ENCODE results near the gene TNK2. TPM values are rescaled to one million over a fixed set of nuclear protein-coding genes. Genes with fewer than 3 reads are reported as not detected.

The TNK2 gene
- total and polyA plus RNA-seq, 2 of the 8 experiments (the other 6 are each of a cell fraction or from before 2014, with no cell fraction given), result 10.4 to 33.9 TPM

GRCh38 chr3:195849322-195850074, 58.9 kb downstream of the TNK2 start:
- Histone ChIP-seq H3K56ac (replicated peaks; ENCODE audit: insufficient read length, low read depth, low read length) (no peak overlapping the region), H2BK5ac (ENCODE audit: low read depth, low read length) (no peak overlapping the region), H3K79me1 (ENCODE audit: low read depth, low read length) (no peaks in the 10 kb centered on the region), H4K91ac (replicated peaks; ENCODE audit: insufficient read length, low read length) (no peak overlapping the region), H4K5ac (ENCODE audit: insufficient read length, low read depth, low read length) (no peak overlapping the region), H2BK15ac (ENCODE audit: low read length) (no peak overlapping the region; the same call in 1 of the 2 replicates), H3K4me3 (ENCODE audit: extremely low read depth in 1 of 4, insufficient read depth in 2 of 4, low read depth in 3 of 4, low read length in 4 of 4) (no peak overlapping the region), H2AFZ (ENCODE audit: low read length) (no peak overlapping the region), H2BK20ac (ENCODE audit: low read length) (no peak overlapping the region), H2BK120ac (replicated peaks; ENCODE audit: low read depth, low read length) (no peak overlapping the region), H3K23me2 (ENCODE audit: low read depth, low read length) (no peaks in the 10 kb centered on the region), H3K4me1 (replicated peaks in 1 of 4; ENCODE audit: control insufficient read depth in 3 of 4, insufficient read depth in 4 of 4, low read length in 3 of 4) (no peaks in the 10 kb centered on the region; a peak in 1 of 7 replicates), H3K9me3 (ENCODE audit: insufficient read depth in 2 of 2, low read depth in 1 of 2, low read length in 1 of 2) (no peaks in the 10 kb centered on the region), H3K79me2 (ENCODE audit: control insufficient read depth in 1 of 2, insufficient read depth in 2 of 2, low read length in 2 of 2) (no peaks in the 10 kb centered on the region), H3K23ac (ENCODE audit: insufficient read length) (no peak overlapping the region), H3K36me3 (ENCODE audit: control insufficient read depth in 2 of 4, insufficient read depth in 4 of 4, low read length in 3 of 4) (no peaks in the 10 kb centered on the region), H3K18ac (ENCODE audit: extremely low read depth, low read length) (no peak overlapping the region), H4K20me1 (replicated peaks in 1 of 2; ENCODE audit: control insufficient read depth in 1 of 2, insufficient read depth in 2 of 2, low read length in 2 of 2) (no peaks in the 10 kb centered on the region), H3K27me3 (replicated peaks in 1 of 4; ENCODE audit: control insufficient read depth in 3 of 4, extremely low read depth in 1 of 4, insufficient read depth in 3 of 4, low read length in 3 of 4) (no peaks in the 10 kb centered on the region), H3K4me2 (ENCODE audit: insufficient read depth in 1 of 2, low read depth in 2 of 2, low read length in 2 of 2) (no peak overlapping the region), H2AK5ac (ENCODE audit: low read depth, low read length) (no peak overlapping the region), H4K8ac (ENCODE audit: extremely low read depth, insufficient read depth, low read length) (no peak overlapping the region), H3K27ac (ENCODE audit: low read depth, low read length) (no peak overlapping the region), H2BK12ac (ENCODE audit: low read depth, low read length) (no peak overlapping the region), H3K9ac (replicated peaks in 1 of 4; ENCODE audit: extremely low read depth in 1 of 4, low read depth in 3 of 4, low read length in 3 of 4) (no peak overlapping the region), H3K4ac (replicated peaks; ENCODE audit: insufficient read length, low read depth, low read length) (no peak overlapping the region), H3K14ac (ENCODE audit: insufficient read length) (no peak overlapping the region)
- POLR2A ChIA-PET (ENCODE audit: partially characterized antibody), result interaction anchor here (0.6 to 1.6 kb wide), 3 partner anchors 10 to 239 kb away, joined by 3 read pairs; no protein-coding TSS in a partner anchor
- FAIRE-seq (no peak), DNase-seq (ENCODE audit: low read depth in 1 of 2, low spot score in 2 of 2) (no peak)
- WGBS, 2 experiments (ENCODE audit: extremely low coverage in 1 of 2, insufficient coverage in 1 of 2, insufficient read length in 1 of 2, insufficient replicate concordance in 2 of 2, low coverage in 1 of 2, low lambda C conversion rate in 2 of 2, missing lambda C conversion rate in 1 of 2), result 90% methylated on average over 41 of the region's 53 CpGs; no CpG with 5 or more reads in 1 of the 2 experiments
- CTCF ChIA-PET (ENCODE audit: partially characterized antibody), result interaction anchor here (0.5 to 16.5 kb wide), 35 partner anchors 9 to 579 kb away, joined by 3 to 499 read pairs (median 8); partner anchors contain the start of genes APOD, MUC4 and XXYLT1
- no peak for TF ChIP-seq ZNF274 (IDR thresholded peaks at IDR 0.05; ENCODE audit: borderline replicate concordance, extremely low read depth, low read length)
- TF ChIP-seq BCL11A (IDR thresholded peaks at IDR 0.05; ENCODE audit: low read depth in 2 of 2, low read length in 2 of 2), result no peak
- no peak for TF ChIP-seq FOSL1 (IDR thresholded peaks at IDR 0.05; ENCODE audit: insufficient read depth, low read depth, low read length)
- TF ChIP-seq EZH2 (IDR thresholded peaks at IDR 0.05; ENCODE audit: low read depth, low read length, severe bottlenecking), result no peak
- TF ChIP-seq GABPA (IDR thresholded peaks at IDR 0.05; ENCODE audit: borderline replicate concordance, insufficient read depth, low read length), result no peak
